HG02852 (cell line): ENCODE results near the gene TNFRSF11A.

Source experiments
- ATAC-seq: cut with Tn5 transposase; IDR thresholded peaks from one replicate; pipeline ENCODE4 v1.9.1; 2021; ENCODE audit warnings: mild to moderate bottlenecking, moderate library complexity; ENCODE audit not compliant: unreplicated experiment

Gene TNFRSF11A

DNA sequence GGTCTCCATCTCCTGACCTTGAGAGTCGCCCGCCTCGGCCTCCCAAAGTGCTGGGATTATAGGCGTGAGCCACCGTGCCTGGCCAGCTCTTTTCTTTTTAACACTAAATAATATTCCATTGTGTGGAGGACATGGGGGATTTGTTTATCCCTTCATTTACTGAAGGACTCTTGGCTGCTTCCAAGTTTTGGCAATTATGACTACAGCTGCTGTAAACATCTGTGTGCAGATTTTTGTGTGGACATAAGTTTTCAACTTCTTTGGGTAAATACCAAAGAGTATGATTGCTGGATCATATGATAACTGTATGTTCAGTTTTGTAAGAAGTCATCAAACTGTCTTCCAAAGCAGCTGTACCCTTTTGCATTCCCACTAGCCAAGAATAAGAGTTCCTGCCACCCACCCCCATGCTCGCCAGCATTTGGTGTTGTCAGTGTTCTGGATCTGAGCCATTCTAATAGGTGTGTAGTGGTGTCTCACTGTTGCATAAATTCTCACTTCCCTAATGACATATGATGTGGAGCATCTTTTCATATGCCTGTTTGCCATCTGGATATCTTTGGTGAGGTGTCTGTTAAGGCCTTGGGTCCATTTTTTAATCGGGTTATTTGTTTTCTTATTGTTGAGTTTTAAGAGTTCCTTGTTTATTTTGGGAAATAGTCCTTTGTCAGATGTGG is 52.2 kb downstream of the TNFRSF11A start:
- ATAC-seq, result no peak

DNA sequence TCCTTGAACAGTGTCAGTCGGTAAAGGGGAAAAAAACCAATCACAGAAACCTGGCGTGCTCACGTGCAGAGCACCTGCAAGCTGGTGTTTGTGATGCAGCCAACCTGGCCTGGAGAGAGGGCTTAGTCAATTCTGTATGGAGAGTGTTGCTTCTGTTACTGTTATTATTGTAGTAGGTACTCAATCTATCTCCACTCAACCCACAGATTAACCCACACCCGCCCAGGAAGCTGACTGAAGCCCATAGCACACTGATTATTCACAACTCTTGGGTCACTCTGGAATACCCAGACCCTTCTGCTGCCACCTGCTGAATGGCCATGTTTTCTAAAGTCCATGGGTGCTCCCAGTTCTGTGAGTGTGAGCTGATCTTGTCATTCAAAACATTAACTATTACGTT is 53.9 kb downstream of the TNFRSF11A start:
- ATAC-seq, result no peak

DNA sequence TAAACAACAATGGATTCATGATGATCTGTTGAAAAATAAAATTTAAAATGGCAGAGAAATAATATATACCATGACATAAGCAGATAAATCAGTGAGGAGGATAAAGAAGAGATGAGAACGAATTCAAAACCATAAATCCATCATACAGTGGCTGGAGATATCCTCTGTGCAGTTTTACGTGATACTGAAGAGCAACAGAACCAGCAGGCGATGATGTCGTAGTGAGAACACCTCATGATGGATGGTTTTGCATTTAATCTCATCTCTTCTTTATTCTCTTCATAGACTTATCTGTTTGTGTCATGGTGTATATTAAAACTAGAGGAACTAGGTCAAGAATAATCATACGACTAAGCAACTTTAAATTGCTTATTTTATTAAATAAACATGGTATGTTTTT is 56.3 kb downstream of the TNFRSF11A start:
- ATAC-seq, result no peak

GRCh38 chr18:62384068-62384467 is 59.0 kb downstream of the TNFRSF11A start:
- ATAC-seq, result no peak

- ATAC-seq, result no peak
These were observed 59.5 kb downstream of the TNFRSF11A start for GRCh38 chr18:62384610-62385097.

GRCh38 chr18:62386091-62386490 is 61.0 kb downstream of the TNFRSF11A start:
- no peak for ATAC-seq

- no peak for ATAC-seq
These were observed 61.5 kb downstream of the TNFRSF11A start for GRCh38 chr18:62386601-62387000.

GRCh38 chr18:62387257-62387656 is 62.1 kb downstream of the TNFRSF11A start:
- no peak for ATAC-seq

GRCh38 chr18:62388855-62389760 is 64.0 kb downstream of the TNFRSF11A start:
- ATAC-seq, result no peak

- ATAC-seq, result no peak
These were observed 64.8 kb downstream of the TNFRSF11A start for GRCh38 chr18:62389761-62390481.

DNA sequence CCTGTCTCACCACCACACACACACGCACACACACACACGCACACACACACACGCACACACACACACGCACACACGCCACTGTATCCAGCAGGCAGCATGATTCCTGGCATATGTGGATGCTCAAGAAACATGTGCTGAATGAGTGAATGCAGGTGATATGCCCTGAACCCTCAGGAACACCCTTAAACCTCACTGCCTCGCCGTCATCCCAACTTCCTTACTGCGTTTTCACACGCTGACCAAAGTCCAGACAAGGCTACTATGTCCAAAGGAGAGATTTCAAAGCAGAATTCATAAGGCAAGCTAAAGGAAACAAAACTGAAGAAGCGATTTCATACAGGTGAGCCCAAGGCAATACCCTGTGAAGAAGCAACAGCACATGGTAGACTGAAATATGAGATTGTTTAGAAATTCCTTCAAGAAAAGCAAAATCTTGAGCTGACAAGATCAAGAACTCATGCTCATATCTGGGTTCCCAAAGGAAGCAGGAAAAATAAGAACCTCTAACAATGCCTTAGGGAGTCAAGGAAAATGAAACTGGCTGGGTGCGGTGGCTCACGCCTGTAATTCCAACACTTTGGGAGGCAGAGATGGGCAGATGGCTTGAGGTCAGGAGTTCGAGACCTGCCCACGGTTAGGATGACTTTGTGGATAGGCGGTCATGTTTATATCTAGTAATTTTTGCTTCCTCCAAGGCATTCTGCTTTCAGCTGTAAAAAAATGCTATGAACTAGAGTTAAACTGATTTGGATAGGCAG is 69.1 kb downstream of the TNFRSF11A start:
- no peak for ATAC-seq

DNA sequence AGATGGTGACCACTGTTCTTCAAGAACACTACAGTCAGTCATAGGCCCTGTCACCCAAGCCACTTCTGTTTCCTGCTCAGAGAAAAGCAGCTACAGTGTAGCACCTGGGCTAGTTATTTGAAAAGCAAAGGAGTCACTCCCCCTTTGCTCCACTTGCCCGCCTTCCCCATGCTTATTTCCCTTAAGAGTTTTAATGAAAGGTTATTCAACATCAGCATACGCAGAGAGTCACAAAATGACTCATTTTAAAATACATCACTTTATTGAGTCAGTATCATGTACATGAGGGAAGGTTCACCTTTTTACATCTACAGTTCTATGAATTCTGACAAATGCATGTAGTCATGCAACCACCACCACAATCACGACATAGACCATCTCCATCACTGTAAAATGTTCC is 71.3 kb downstream of the TNFRSF11A start:
- no peak for ATAC-seq

DNA sequence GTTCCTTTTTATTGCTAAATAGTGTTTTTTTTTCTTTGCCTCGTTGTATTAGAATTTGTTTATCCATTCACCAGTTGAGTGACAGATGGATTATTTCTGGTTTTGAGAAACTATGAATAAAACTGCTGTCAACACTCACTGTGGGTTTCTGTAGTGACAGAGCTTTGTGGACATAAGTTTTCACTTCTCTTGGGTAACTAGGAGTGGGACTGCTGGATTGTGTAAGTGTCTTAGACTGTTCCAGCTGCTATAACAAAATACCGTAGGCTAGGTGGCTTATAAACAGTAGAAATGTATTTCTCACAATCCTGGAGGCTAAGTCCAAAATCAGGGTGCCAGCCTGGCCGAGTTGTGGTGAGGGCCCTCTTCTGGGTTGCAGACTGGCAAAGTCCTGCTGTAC is 71.9 kb downstream of the TNFRSF11A start:
- ATAC-seq, result no peak

DNA sequence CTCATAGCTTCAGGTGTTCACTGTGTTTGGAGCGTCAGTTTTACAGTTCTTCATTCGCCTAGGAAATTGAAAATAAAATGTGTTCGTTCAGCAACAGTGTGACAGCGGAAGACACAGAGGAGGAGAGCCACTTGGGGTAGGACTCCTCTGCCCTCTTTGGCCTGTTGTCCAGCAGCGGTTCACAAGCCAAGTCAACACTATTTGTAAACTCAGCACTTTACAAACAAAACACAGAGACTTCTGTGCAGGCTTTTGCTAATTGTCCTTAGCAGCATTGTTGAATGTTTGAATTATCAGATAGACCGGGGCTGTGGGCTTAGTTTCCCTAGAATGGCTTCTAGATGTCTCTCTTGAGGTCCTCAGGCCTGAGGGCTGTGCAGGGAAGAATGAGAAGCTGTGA is 73.2 kb downstream of the TNFRSF11A start:
- ATAC-seq, result no peak

DNA sequence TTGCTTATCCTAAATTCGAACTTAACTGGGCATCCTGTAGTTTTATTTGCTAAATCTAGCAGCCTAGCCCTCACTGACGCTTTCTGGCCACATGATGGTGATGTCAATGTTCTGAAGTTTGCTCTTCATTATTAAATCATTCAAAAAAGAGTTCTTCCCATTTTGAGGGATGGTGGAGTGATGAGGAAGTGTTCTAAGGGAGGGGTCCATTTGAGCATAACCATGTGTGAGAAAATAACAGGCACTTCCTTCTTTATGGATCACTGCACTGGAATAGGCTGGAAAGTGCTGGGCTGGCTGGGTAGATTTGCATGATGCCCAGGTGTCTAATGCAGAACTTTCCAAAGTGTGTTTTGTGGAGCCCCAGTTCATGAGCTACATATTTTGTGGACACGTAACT is 74.2 kb downstream of the TNFRSF11A start:
- ATAC-seq, result no peak

GRCh38 chr18:62399781-62400308 is 74.7 kb downstream of the TNFRSF11A start:
- ATAC-seq, result no peak

DNA sequence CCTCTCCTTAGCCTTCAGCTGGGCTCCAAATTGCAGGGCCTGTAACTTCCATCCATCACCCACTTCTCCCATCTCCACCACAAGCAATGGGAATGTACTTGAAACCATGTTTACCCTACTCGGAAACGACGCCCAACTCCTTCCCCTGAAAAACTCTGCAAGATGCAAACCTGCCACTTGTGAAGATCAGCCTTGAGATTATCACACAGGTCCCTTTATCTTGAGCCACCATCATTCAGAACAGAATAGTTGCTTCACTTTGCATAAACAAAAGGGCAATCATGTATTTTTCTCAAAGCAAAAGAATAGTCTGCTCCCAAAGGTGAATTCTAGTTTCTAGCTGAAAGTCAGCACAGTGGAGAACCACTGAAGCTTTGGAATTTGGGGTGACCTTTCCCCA is 75.8 kb downstream of the TNFRSF11A start:
- no peak for ATAC-seq

DNA sequence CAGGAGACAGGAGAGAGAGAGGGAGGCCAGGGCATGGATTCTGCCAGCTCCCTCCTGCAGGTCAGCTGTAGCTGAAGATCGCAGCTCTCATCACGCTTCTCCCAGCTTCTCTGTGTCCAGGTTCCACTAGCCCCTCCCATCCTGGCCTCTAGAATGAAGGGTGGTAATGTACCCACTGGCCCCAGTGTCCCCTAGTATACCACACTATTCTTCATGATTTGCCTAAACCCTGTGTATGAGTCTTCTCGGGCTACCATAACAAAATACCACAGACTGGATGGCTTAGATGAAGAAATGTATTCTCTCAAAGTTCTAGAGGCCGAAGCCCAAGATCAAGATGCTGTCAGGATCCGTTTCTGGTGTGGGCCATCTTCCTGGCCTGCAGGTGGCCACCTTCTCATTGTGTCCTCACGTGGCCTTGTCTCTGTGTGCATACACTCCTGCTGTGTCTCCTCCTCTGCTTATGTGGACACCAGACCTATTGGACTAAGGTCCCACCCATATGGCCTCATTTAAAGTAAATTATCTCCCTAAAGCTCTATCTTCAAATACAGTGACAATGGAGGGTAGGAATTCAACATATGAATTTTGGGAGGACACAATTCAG is 77.3 kb downstream of the TNFRSF11A start:
- ATAC-seq, result no peak

DNA sequence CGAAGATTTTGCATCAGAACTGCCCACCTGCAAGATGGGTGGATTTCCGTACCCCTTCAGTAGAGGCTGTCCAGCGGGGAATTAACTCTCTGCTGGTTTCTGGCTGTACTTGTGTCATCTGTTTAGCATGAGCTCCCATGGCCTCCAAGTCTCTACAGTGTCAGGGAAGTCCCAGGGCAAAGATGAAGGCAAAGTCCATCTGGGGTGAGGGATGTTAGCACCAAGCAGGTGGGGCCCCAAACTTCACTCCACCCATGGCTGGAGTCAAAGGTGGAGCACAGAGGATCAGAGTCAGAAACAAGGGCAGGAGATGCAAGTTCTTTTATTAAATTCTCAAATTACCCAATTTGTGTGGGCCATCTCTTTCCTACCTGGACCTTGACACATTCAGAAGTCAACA is 78.0 kb downstream of the TNFRSF11A start:
- no peak for ATAC-seq

DNA sequence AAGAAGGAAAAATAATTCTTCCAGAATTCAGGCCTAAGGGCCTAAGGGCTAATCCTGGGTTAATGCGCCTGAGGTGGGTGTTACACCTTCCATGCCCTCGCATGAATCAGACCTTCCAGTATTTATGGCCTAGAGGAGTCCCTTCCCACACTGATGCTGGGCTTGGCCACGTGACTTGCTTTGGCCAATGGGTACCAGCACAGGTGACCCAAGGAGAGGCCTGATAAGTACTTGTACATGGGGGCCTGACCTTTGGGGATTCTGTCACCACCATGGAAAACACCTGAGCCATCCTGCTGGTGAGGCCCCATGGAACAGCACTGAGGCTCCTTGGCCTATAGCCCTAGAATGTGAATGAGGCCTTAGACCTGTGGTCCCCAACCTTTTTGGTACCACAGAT is 79.8 kb downstream of the TNFRSF11A start:
- ATAC-seq, result no peak
